GM21786 (cell line): Measurements from ENCODE around the gene INS.

Experiments
- ATAC-seq: cut with Tn5 transposase; IDR thresholded peaks from one replicate; pipeline ENCODE4 v1.9.1; 2021; ENCODE audit not compliant: unreplicated experiment

Gene INS

DNA sequence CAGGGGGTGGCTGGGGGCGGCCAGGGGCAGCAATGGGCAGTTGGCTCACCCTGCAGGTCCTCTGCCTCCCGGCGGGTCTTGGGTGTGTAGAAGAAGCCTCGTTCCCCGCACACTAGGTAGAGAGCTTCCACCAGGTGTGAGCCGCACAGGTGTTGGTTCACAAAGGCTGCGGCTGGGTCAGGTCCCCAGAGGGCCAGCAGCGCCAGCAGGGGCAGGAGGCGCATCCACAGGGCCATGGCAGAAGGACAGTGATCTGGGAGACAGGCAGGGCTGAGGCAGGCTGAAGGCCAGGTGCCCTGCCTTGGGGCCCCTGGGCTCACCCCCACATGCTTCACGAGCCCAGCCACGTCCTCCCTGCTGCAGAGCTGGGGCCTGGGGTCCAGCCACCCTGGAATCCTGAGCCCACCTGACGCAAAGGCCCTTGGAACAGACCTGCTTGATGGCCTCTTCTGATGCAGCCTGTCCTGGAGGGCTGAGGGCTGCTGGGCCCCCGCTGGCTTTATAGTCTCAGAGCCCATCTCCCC lies at the start of gene INS:
INS (minus strand) TSS at position 474 of the 524 bp plus-strand sequence; CDS start at position 236, 238 bp downstream.
- no peak for ATAC-seq

DNA sequence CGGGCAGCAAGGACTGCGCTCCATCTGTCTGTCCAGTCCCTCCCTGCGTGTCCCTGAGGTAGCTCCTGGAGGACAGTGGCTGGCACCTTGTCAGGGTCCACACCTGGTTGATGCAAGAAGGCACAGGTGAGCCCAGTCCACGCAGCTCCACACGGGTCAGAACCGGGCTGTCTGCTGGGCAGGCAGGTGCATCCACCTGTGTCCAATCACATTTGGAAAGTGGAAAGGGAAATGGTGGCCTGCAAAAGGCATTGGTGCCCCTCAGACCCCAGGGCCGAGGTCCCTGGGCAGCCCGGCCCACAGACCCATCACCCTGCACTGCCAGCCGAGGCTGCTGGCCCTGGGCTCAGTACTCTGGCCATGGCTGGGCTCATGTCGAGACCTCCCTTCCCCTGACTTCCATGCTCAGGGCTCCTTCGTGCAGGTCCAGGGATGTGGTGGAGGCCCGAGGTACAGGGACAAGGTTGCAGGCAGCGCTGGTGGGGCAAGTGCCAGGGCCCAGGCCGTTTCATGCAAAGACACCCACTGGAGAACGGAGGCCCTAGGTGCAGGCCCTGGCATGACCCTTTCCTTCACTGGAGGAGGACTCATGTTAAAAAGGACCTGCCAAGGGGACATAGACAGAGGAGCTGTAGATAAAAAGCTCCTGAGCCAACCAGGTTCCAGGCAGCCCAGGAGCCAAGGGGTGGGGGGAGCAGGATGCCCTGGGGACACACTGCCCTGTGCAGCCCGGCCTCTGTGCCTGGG lies 49.5 kb upstream of the INS start:
- no peak for ATAC-seq

DNA sequence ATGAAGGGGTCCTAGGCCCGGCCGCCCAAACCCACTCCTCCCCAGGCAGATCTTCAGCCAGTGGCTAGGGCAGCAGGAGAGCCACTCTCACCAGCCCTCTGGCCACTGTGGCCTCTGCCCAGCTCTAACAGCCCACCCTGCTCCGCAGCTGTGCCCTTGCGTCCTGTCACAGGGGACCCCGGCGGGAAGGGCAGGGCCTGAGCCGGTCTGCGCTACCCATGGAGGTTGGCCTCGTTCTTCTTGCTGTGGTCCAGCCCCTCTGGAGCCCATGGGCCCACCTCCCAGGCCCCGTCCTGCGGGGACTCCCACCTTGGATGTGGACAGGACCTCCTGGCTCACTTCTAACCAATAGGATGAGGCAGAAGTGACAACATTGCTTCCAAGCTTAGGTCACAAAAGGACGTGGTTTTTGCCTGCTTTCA lies 48.9 kb upstream of the INS start:
- ATAC-seq = no peak

DNA sequence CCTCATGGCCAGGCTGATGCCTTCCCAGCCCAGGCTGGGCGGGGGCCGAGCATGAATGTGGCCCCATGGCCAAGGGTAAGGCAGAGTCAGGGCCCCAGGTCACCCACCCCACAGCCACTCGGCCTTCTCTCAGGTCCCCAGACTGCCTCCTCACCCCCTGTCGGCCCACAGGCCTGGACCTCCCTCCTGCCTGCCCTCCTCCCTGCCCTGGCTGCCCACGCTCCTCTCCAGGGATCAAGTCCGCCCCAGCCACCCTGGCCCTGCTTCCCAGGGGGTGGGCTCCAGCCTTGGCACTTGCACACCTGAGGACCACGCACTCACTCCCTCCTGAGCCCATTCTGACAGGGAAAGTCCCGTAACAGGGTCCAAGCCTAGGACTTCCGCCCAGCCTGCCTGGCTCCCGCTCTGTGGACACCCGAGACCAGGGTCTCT lies 48.4 kb upstream of the INS start:
- no peak for ATAC-seq

DNA sequence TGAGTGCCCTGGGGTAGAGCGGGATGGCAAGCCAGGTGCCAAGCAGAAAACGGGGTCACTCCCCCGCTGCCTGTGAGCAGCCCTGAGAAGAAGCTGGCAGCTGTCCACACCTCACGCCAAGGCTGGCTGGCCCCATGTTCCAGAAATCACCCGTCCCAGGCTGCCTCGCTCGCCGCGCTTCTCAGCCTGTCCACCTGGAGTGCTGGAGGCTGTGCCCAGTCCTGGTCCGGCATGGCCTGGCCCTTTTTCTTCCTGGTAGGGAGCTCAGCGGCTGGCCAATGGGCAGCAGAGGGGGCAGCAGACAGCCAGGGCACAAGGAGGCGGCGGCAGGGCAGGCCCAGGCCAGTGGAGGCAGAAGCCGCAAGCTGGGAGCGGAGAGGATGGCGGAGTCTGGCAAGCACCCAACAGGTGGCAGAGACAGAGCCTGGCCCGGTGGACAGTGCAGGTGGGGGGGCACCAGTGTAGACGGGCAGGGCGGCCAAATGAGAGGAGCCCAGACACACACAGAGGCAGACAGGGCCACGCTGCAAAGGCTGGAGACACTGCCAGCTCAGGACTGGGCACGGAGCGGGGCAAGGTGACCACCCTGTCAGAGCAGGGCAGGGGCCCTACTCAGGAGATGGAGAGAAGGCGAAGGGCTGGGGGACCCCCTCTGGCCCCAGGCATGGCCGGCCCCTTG lies 47.8 kb upstream of the INS start:
- no peak for ATAC-seq

DNA sequence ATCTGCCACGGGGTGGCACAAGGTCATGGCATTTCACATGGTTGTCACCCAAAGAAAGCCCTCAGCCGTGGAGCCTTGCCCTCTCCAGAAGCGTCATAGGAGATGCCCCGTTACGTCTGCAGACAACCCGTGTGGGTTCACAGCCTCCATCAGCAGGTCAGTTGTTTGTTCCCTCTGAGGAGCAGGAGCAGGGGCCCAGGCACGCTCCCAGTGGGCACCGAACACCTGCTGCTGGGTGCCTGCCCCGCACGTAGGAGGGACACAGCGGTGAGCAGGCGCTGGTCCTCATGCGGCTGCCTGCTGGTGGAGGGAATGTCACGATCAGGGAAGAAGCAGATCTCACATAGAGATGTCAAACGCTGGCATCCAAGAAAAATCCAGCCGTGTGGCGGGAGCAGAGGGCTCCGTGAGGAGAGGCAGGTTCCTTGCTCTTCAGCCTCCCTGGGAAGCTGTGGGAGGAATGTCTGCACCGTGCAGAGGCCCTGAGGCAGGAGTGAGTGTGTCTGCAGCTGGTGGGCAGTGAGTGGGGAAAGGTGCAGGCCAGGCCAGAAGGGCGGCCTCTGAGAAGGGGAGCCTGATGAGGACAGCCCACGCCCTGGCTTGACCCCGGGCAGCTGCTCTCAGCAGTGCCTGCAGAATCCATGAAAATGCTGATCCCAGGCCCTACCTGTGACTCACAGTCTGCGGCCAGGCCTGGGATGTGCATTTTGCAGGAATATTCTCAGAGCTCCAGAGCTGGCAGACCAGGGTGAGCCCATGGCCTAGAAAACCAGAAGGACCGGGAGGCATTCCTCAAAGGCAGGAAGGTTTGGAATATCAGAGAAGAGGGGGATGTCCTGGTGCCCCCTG lies 47.0 kb upstream of the INS start:
- no peak for ATAC-seq

DNA sequence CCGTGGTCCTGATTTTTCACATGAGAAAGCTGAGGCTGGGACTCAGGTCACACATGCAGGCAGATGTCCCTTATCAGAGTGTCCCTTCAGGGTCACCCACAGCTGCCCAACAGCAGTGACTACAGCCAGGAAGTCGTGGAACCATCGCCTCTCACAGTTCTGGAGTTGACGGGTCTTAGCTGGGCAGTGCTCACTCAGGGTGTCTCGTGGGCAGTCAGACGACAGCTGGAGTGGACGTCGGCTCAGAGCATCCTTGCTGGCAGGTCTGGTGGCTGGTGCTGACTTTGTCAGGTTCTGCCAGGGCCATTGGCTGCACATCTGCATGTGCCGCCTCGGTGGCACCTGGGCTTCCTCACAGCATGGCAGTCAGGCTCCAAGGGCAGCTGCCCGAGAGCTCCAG lies 46.2 kb upstream of the INS start:
- ATAC-seq = no peak

DNA sequence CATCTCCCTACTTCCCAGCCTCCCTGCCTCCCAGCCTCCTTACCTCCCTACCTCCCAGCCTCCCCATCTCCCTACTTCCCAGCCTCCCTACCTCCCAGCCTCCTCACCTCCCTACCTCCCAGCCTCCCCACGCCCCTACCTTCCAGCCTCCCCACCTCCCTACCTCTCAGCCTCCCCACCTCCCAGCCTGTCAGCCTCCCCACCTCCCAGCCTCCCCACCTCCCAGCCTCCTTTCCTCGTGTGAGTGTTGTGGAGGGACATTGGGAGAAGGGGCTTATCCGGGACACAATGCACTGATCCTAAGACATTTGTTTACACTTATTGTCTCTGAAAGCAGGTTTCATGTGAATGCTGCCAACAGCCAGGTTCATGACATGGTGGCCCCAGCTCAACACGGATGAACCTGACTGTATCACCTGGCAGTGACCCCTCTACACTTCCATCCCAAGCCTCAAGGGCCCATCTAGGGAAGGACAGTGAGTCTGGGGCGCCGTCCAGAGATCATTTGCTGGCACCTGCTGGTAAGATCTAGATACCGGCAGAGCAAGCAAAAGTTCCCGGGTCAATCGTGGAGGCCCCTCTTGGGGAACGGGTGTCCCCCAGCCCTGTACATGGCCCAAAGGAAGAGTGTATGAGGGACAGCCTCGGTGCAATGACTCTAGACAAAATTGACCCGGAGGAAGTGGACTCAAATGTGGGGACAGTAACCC lies 45.1 kb upstream of the INS start:
- no peak for ATAC-seq

DNA sequence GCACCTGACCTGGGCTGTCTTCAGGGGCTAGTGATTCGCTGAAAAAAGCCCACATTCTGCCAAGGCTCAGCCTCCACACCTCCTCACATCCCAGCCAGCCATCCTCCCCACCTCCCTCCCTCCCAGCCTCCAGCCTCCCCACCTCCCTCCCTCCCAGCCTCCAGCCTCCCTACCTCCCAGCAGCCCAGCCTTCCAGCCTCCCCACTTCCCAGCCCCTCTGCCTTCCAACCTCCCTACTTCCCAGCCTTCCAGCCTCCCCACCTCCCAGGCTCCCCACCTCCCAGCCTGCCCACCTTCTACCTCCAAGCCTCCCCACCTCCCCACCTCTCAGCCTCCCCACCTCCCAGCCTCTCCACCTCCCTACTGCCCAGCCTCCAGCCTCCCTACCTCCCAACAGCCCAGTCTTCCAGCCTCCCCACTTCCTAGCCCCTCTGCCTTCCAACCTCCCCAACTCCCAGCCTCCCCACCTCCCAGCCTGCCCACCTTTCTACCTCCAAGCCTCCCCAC lies 44.3 kb upstream of the INS start:
- ATAC-seq = no peak

DNA sequence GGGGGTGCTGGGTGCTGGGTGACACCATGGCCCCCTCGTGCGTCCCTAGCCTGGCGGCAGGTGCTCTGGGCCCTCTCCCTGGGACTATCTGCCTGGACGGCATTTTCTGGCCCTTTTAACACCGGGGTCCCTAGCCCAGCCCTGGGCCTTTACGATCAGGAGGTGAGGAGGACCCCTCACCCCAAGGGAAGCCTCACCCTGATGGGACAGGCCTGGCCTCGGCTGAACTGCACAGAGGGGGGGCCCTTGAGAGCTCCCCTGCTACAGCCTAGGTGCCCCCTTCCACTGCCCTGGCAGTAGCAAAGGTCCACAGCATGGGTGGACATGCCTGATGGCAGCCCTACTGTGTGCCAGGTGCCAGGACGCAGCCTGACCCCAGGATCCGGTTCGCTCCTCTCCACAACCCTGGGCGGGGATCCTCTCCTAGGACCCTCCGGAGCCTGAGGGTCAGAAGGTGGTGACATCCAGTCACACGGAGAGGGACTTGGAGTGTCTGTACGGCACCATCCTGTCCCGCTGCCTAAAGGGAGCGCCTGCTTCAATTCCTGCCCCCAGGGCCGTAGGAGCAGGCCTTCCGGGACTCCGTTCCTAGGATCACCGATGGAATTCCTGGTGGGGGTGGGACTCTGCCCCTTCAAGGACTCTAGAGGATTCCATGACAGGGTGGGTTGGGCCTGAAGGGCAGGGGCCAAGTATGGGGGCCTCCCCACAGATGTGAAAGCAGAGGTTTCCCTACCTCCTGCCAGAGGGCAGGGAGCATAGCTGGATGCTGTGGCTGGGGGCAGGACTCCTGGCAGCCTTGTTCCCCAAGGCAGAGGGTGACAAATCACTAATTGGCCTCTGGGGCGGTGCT lies 43.6 kb upstream of the INS start:
- no peak for ATAC-seq

DNA sequence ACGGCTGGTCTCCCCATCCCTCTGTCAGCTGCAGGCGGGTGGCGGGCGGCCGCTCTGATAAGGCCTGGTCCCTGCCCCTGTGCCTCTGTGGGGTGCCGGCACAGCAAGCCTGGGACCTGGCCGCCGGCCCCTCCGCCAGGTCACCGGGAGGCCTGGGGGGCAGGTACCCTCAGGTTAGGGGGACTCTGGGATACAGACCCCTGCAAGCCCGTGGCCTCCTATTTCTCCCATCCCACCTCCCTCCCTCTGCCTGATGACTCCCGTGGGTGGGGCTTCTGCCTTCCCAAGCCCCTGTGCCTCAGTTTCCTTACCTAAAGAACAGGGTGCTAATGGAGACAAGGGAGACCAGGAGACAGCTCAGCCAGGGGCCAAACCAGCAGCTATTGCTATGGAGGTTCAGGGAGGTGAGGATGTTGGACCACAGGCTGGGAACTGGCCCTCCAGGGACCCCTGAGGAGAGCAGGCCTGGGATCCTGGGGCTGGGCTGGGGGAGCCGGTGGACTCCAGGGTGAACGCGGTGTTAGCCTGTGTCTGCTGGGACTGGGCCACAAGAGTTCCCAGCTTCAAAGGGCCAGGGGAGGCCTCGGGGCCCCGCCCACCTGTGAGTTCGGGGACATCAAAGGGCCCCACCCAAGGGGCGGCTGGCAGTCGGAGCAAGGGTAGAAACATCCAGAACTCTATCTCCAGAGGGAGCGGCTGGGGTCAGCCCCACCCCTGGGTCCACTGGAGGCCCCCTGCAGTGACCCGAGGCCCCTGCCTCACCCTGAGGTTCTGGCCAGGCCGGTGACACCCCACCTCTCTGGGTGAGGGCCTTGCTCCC lies 42.6 kb upstream of the INS start:
- no peak for ATAC-seq

DNA sequence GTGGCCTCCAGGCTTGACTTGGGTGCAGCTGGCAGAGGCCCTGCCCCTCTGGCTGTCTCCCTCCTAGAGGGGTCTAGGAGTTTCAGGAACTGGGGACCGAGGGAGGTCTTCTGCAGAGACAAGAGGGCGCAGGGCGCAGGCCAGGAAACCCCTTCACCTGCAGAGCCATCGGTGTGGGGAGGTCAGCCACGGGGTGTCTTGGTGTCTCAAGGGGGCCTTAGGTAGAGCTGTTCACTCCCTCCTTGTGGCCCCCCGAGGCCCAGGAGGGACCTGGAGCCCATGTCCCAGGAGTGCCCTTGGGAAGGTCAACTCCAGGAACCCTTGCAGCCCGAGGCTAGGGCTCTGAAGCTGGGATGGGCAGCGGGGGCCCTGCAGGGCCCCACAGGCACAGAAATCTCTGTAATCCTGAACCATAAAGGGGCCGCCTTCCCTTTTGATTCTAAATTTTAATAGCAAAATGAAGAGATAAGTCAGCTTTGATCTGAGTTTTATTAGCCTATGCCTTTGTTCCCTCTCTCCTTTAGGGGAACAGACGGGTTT lies 42.0 kb upstream of the INS start:
- no peak for ATAC-seq

DNA sequence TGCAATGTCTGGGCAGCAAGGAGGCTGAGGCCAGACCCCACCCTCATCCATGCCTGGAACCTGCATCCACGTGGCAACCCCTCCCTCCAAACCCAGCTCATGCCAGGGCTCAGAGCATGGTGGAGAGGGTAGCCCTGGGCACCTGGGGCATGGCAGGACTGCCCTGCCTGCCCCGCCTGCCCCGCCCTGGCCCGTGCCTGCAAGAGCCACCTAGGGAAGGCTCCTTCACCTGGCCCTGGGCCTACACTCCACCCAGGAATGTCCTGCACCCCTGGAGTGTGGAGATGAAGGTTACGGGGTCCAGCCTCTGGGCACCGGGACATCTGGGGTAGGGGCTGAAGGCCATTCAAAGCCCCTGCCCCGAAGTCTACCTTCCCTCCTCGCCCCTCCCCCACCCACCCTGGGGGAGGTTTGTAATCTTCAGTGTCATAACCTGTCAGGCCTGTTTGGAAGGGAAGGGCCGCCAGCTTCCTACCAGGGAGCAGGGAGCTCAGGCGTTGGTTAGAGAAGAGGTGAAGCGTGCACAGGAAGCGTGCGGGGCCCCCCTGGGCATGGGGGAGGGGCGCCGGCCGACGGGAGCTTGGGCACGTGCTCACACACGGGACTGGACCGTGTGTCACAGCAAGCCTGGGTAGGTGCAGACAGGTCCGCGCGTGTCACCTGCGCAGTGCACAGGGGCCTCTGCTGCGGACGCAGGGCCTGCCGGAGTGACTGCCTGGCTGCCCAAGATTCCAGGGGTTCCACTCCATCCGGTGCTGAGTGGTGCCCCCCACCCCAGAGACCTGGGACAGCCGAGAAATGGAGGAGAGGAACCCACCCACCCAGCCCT lies 41.3 kb upstream of the INS start:
- ATAC-seq = no peak

DNA sequence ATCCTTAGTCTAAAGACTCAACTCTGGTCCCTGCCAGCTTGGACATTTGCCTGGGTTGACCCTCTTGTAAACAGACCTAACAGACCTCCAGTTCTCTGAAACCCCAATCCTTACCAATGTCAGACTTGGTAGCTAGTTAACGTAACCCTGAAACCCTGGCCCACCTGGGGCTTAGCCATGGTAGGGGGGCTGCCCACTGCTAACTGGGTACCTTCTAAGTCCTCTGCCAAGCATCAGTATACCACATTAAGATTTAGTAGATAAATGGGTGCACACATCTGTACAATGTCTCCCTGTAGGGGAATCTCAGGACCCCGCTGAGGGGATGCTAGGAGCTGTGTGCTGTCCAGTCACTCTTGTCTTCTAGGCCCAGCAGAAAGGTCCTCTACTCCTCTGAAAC lies 40.5 kb upstream of the INS start:
- ATAC-seq = no peak

DNA sequence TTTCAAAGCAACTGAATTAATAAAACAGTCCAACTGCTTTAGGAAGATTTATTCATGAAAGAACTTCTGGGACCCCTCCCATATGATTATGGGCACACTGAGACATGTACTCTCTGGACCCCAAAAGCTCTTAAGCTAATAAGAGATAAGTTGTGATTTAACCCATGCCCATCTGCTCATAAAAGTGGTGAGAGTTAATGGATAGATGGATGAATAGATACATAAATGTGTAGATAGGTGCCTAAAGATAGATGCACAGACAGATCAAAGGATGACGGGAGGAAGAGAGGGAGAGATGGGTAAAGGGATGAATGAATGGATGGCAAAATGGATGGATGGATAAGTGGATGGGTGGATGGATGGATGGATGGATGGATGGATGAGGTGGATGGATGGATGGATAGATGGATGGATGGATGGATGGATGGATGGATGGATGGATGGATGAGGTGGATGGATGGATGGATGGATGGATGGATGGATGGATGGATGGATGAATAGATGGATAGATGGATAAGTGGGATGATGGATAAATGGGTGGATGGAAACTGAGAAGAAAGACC lies 40.0 kb upstream of the INS start:
- ATAC-seq = no peak

DNA sequence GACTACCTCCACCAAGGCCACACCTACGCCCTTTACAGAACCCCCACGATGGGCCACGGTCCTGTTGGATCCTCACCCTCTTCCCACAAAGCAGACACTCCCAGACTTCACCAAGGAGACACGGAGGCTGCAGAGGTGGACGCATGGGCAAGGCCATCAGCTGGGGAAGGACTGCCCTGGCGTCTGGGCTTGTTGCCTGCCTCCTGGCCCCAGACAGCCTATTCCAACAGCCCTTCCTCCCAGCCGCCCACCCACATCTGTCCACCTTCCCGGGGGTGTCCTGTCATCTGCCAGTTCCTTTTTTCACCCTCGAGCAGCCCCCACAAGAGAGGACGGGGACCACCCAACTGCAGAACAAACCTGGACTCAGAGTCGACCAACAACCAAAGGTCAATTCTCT lies 39.5 kb upstream of the INS start:
- ATAC-seq = no peak
